ENCODE data around the gene MCRIP2. TPM values are rescaled to one million over a fixed set of nuclear protein-coding genes. Genes with fewer than 3 reads are reported as not detected.
A peak's percentile ranks its signal among the peaks of the same experiment; 100 is the strongest.

MCRIP2 gene
- total RNA-seq, 2 donors from 2014 or later: 22.8 to 34.2 TPM

GRCh38 chr16:694187-694862, 52.7 kb downstream of the MCRIP2 start:
- Histone ChIP-seq H3K27me3 (ENCODE audit: control insufficient read depth, insufficient read depth, low read length, poor library complexity, severe bottlenecking) (peaks cover 84% of the 10 kb centered on the region), H3K9me3 (ENCODE audit: control insufficient read depth, low read length) (no peaks in the 10 kb centered on the region), H3K4me3 (ENCODE audit: low read length) (no peak overlapping the region), H3K9ac (ENCODE audit: extremely low read depth, low read length, poor library complexity, severe bottlenecking) (no peak overlapping the region), H3K36me3 (ENCODE audit: control insufficient read depth, insufficient read depth, low read length) (no peaks in the 10 kb centered on the region), H3K4me1 (ENCODE audit: control insufficient read depth, insufficient read depth, low read length) (peaks cover 3% of the 10 kb centered on the region), H3K27ac (ENCODE audit: low read depth, low read length) (no peak overlapping the region)
- no peak for TF ChIP-seq CTCF (conservative IDR thresholded peaks at IDR 0.05)
- Mint-ChIP-seq H3K27ac (no peak overlapping the region), H3K9me3 (no peaks in the 10 kb centered on the region), H3K36me3 (ENCODE audit: low read depth) (no peaks in the 10 kb centered on the region), H3K27me3 (ENCODE audit: insufficient read depth) (peaks cover 83% of the 10 kb centered on the region), H3K4me1 (no peaks in the 10 kb centered on the region), H3K4me3 (peak overlapping the region; percentile 43)
- WGBS, 2 experiments (ENCODE audit: insufficient coverage in 1 of 2, insufficient read length in 1 of 2): 4 to 16% methylated on average over 11 to 64 of the region's 64 CpGs
- peak; percentile 65 for DNase-seq

DNA sequence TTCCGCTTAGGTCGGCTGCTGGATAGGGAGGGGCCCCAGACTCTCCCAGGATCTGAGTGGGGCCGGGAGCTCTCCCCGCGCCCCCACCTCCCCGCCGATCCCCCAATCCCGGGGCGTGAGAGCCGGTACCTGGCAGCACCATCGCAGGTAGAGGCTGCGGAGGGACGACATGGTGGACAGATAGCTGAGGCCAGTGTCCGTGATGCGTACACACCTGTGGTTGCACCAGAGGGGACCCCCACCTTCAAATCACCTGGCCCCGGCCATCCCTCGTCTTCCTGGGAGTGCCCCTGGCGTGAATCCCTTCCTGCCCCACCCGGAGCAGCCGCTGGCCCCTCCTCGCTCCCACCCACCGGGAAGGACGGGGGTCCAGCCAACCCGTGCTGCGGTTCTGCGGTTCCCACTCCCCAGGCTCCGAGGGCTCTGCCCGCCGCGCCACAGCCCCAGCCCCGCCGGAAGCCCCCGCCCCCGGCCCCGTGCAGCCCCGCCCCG, 53.3 kb downstream of the MCRIP2 start:
- Histone ChIP-seq H3K36me3 (ENCODE audit: control insufficient read depth, insufficient read depth, low read length) (no peaks in the 10 kb centered on the region), H3K4me1 (ENCODE audit: control insufficient read depth, insufficient read depth, low read length) (no peaks in the 10 kb centered on the region), H3K4me3 (ENCODE audit: low read length) (no peak overlapping the region), H3K9ac (ENCODE audit: extremely low read depth, low read length, poor library complexity, severe bottlenecking) (no peak overlapping the region), H3K27ac (ENCODE audit: low read depth, low read length) (no peak overlapping the region), H3K9me3 (ENCODE audit: control insufficient read depth, low read length) (no peaks in the 10 kb centered on the region), H3K27me3 (ENCODE audit: control insufficient read depth, insufficient read depth, low read length, poor library complexity, severe bottlenecking) (peaks cover 90% of the 10 kb centered on the region)
- no peak for DNase-seq
- H3K9me3 Mint-ChIP-seq: no peaks in the 10 kb centered on the region
- H3K4me3 Mint-ChIP-seq: peak overlapping the region; percentile 43
- WGBS, 2 experiments (ENCODE audit: insufficient coverage in 1 of 2, insufficient read length in 1 of 2): 3% methylated on average over 12 to 37 of the region's 37 CpGs
- H3K27ac Mint-ChIP-seq: no peak overlapping the region
- H3K27me3 Mint-ChIP-seq (ENCODE audit: insufficient read depth): peaks cover 89% of the 10 kb centered on the region
- H3K36me3 Mint-ChIP-seq (ENCODE audit: low read depth): no peaks in the 10 kb centered on the region
- H3K4me1 Mint-ChIP-seq: no peaks in the 10 kb centered on the region
- no peak for TF ChIP-seq CTCF (conservative IDR thresholded peaks at IDR 0.05)

- DNase-seq: peak; percentile 81
- Mint-ChIP-seq H3K4me1 (no peaks in the 10 kb centered on the region), H3K9me3 (no peaks in the 10 kb centered on the region), H3K27me3 (ENCODE audit: insufficient read depth) (peaks cover 94% of the 10 kb centered on the region), H3K27ac (no peak overlapping the region), H3K4me3 (peak overlapping the region; percentile 43), H3K36me3 (ENCODE audit: low read depth) (no peaks in the 10 kb centered on the region)
- WGBS, 2 experiments (ENCODE audit: insufficient coverage in 1 of 2, insufficient read length in 1 of 2): 14 to 16% methylated on average over 66 to 71 of the region's 71 CpGs
- H3K27me3 ChIP-seq (ENCODE audit: control insufficient read depth, insufficient read depth, low read length, poor library complexity, severe bottlenecking): peaks cover 96% of the 10 kb centered on the region
- H3K4me1 ChIP-seq (ENCODE audit: control insufficient read depth, insufficient read depth, low read length): no peaks in the 10 kb centered on the region
- H3K9me3 ChIP-seq (ENCODE audit: control insufficient read depth, low read length): no peaks in the 10 kb centered on the region
- H3K4me3 ChIP-seq (ENCODE audit: low read length): no peak overlapping the region
- TF ChIP-seq CTCF (conservative IDR thresholded peaks at IDR 0.05): no peak
- no peaks in the 10 kb centered on the region for H3K36me3 ChIP-seq (ENCODE audit: control insufficient read depth, insufficient read depth, low read length)
- H3K27ac ChIP-seq (ENCODE audit: low read depth, low read length): no peak overlapping the region
- no peak overlapping the region for H3K9ac ChIP-seq (ENCODE audit: extremely low read depth, low read length, poor library complexity, severe bottlenecking)
These were observed 53.9 kb downstream of the MCRIP2 start for GRCh38 chr16:695355-696089.

Other genes starting within 250 kb of the MCRIP2 start
- gene NME4, start 244.6 kb upstream of the MCRIP2 start, total RNA-seq: 100 to 1,000 TPM; 274 to 350 TPM
- 10 to 100 TPM; 31.8 to 43.5 TPM for gene DECR2, start 239.9 kb upstream of the MCRIP2 start, total RNA-seq
- gene RAB11FIP3, start 216.2 kb upstream of the MCRIP2 start, total RNA-seq: 10 to 100 TPM; 62.7 to 68.9 TPM
- 10 to 100 TPM; 55.3 to 76.1 TPM for gene CAPN15, start 114.1 kb upstream of the MCRIP2 start, total RNA-seq
- under 1 TPM; 0.29 to 0.62 TPM for gene PRR35, start 81.4 kb upstream of the MCRIP2 start, total RNA-seq
- 1 to 10 TPM; 1.1 TPM for gene NHLRC4, start 74.8 kb upstream of the MCRIP2 start, total RNA-seq
- gene PIGQ, start 71.9 kb upstream of the MCRIP2 start, total RNA-seq: 100 to 1,000 TPM; 128 to 129 TPM
- 10 to 100 TPM; 21.3 to 25.9 TPM for gene RAB40C, start 51.8 kb upstream of the MCRIP2 start, total RNA-seq
- 10 to 100 TPM in 1 of 2 donors, 1 to 10 TPM in 1; 7.7 to 11.6 TPM for gene WFIKKN1, start 10.8 kb upstream of the MCRIP2 start, total RNA-seq
- 10 to 100 TPM; 72.1 to 79.8 TPM for gene METTL26, start 5.5 kb upstream of the MCRIP2 start, total RNA-seq
- 100 to 1,000 TPM; 112 to 120 TPM for gene WDR90, start 7.5 kb downstream of the MCRIP2 start, total RNA-seq
- 100 to 1,000 TPM; 180 to 193 TPM for gene RHOT2, start 26.3 kb downstream of the MCRIP2 start, total RNA-seq
- 1 to 10 TPM; 3.7 to 5.1 TPM for gene RHBDL1, start 33.8 kb downstream of the MCRIP2 start, total RNA-seq
- 100 to 1,000 TPM; 105 to 124 TPM for gene STUB1, start 38.6 kb downstream of the MCRIP2 start, total RNA-seq
- 10 to 100 TPM; 48.8 to 55.6 TPM for gene JMJD8, start 42.5 kb downstream of the MCRIP2 start, total RNA-seq
- 10 to 100 TPM; 20.8 to 21.5 TPM for gene WDR24, start 48.6 kb downstream of the MCRIP2 start, total RNA-seq
- 1 to 10 TPM in 1 of 2 donors, under 1 TPM in 1; 0.38 to 2.2 TPM for gene FBXL16, start 64.0 kb downstream of the MCRIP2 start, total RNA-seq
- gene METRN, start 73.3 kb downstream of the MCRIP2 start, total RNA-seq: 10 to 100 TPM; 33.4 to 38.5 TPM
- 10 to 100 TPM; 36.9 to 40.6 TPM for gene ANTKMT, start 79.3 kb downstream of the MCRIP2 start, total RNA-seq
- gene CCDC78, start 84.6 kb downstream of the MCRIP2 start, total RNA-seq: 1 to 10 TPM; 6.5 to 8.1 TPM
- gene HAGHL, start 85.3 kb downstream of the MCRIP2 start, total RNA-seq: 10 to 100 TPM in 1 of 2 donors, 1 to 10 TPM in 1; 8.9 to 11.4 TPM
- gene CIAO3, start 99.2 kb downstream of the MCRIP2 start, total RNA-seq: 10 to 100 TPM; 41.4 to 43.3 TPM
- under 1 TPM; 0.42 to 0.86 TPM for gene MSLN, start 118.9 kb downstream of the MCRIP2 start, total RNA-seq
- gene RPUSD1, start 146.6 kb downstream of the MCRIP2 start, total RNA-seq: 10 to 100 TPM; 24.1 to 34.4 TPM
- 100 to 1,000 TPM; 158 to 169 TPM for gene CHTF18, start 146.8 kb downstream of the MCRIP2 start, total RNA-seq
- not detected for gene GNG13, start 158.9 kb downstream of the MCRIP2 start, total RNA-seq

Data from endodermal cell (in vitro differentiated cells).